ENCODE results near the gene CNNM1.

CNNM1 gene

GRCh38 chr10:99337901-99338300 lies 8.7 kb downstream of the CNNM1 start:
- no peak for DNase-seq

- no peak for DNase-seq
These were observed 9.9 kb downstream of the CNNM1 start for GRCh38 chr10:99339077-99339476.

GRCh38 chr10:99339563-99340047 lies 10.4 kb downstream of the CNNM1 start:
- no peak for DNase-seq

GRCh38 chr10:99340650-99341049 lies 11.5 kb downstream of the CNNM1 start:
- DNase-seq = no peak

- no peak for DNase-seq
These were observed 12.1 kb downstream of the CNNM1 start for GRCh38 chr10:99341248-99341647.

- no peak for DNase-seq
These were observed 12.8 kb downstream of the CNNM1 start for GRCh38 chr10:99341860-99342490.

- no peak for DNase-seq
These were observed 14.1 kb downstream of the CNNM1 start for GRCh38 chr10:99343262-99343661.

GRCh38 chr10:99344715-99345114 lies 15.6 kb downstream of the CNNM1 start:
- DNase-seq = no peak

- DNase-seq = no peak
These were observed 16.2 kb downstream of the CNNM1 start for GRCh38 chr10:99345350-99345749.

- DNase-seq = no peak
These were observed 17.1 kb downstream of the CNNM1 start for GRCh38 chr10:99346247-99346646.

- no peak for DNase-seq
These were observed 18.5 kb downstream of the CNNM1 start for GRCh38 chr10:99347672-99348071.

- no peak for DNase-seq
These were observed 24.0 kb downstream of the CNNM1 start for GRCh38 chr10:99353182-99353581.

- DNase-seq = no peak
These were observed 28.5 kb downstream of the CNNM1 start for GRCh38 chr10:99357691-99358090.

- DNase-seq = no peak
These were observed 28.9 kb downstream of the CNNM1 start for GRCh38 chr10:99358101-99358500.

GRCh38 chr10:99360934-99361333 lies 31.8 kb downstream of the CNNM1 start:
- DNase-seq = no peak

GRCh38 chr10:99364125-99364524 lies 35.0 kb downstream of the CNNM1 start:
- DNase-seq = no peak

GRCh38 chr10:99365311-99365710 lies 36.2 kb downstream of the CNNM1 start:
- DNase-seq = no peak

GRCh38 chr10:99365736-99366135 lies 36.6 kb downstream of the CNNM1 start:
- no peak for DNase-seq

GRCh38 chr10:99366666-99367065 lies 37.5 kb downstream of the CNNM1 start:
- no peak for DNase-seq

- no peak for DNase-seq
These were observed 39.5 kb downstream of the CNNM1 start for GRCh38 chr10:99368646-99369045.

- no peak for DNase-seq
These were observed 40.0 kb downstream of the CNNM1 start for GRCh38 chr10:99369126-99369525.

GRCh38 chr10:99369551-99369950 lies 40.4 kb downstream of the CNNM1 start:
- no peak for DNase-seq

GRCh38 chr10:99370993-99371392 lies 41.8 kb downstream of the CNNM1 start:
- DNase-seq = no peak

- no peak for DNase-seq
These were observed 43.6 kb downstream of the CNNM1 start for GRCh38 chr10:99372546-99373271.

GRCh38 chr10:99374526-99374925 lies 45.4 kb downstream of the CNNM1 start:
- no peak for DNase-seq
